NCI-H2107 (cell line): ENCODE measurements around the gene IGSF23.
"Not testable (repeated sequence)": the region's sequence is repeated elsewhere in the genome, so short reads cannot be mapped to it uniquely, and the experiment has no call there.

Experiments
- DNase-seq: peaks from one replicate; lab custom pipeline; 2025; lab: John Stamatoyannopoulos, UW

The IGSF23 gene

GRCh38 chr19:44666852-44667556, 53.6 kb downstream of the IGSF23 start:
- no peak for DNase-seq

DNA sequence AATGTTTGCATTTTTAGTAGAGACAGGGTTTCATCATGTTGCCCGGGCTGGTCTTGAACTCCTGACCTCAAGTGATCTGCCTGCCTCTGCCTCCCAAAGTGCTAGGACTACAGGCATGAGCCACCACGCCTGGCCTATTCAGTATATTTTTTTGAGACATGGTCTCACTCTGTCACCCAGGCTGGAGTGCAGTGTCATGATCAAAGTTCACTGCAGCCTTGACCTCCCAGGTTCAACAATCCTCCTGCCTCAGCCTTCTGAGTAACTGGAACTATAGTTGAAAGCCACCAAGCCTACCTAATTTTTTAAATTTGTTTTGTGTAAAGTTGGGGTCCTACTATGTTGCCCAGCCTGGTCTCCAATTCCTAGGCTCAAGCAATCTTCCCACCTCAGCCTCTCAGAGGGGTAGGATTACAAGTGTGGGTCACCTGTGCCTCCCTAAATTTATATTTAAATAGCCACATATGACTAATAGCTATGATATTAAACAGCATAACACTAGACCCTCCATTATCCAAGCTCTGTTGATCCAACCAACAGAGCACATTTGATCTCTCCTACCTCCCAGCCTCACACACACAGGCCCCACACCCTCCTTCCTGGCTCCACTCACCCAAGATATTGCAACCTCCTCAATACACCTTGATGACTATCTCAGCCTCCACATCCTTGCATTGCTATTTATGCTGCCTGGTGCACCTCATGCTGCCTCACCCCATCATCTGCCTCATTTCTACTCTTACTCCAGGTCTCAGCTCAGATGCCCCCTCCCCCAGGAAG, 55.8 kb downstream of the IGSF23 start:
- no peak for DNase-seq

DNA sequence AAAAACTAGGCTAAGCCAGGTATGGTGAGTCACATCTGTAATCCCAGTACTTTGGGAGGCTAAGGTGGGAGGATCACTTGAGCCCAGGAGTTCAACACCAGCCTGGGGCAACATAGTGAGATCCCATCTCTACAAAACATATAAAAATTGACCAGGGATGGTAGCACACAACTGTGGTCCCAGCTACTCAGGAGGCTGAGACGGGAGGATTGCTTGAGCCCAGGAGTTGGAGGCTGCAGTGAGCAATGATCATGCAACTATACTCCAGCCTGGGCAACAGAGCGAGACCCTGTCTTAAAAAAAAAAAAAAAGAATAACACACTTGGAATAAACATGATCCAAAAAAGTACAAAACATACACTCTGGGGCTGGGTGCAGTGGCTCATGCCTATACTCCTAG, 56.7 kb downstream of the IGSF23 start:
- not testable (repeated sequence) for DNase-seq

DNA sequence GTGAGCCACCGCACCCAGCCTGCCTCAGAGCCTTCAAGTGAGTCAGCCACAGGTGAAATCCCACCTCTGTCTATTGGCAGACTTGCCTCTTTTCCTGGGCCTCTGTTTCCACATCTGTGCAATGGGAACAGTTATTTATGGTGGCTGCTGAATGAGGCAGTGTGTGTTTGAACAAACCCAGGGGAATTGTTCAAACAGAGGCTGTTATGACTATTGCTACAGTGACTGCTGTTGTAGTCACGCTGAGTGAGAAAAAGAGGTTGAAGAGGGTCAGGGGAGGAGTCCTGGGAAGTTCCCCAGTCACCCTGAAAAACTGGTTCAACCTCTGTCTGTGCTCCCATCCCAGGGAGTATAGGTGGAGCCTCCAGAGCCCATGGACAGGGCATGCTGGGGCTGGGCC, 58.0 kb downstream of the IGSF23 start, which contains the start of gene CEACAM19:
Gene CEACAM19, plus strand, starts transcription at position 83 of the 400 bp plus-strand sequence. CDS start 450 bp downstream, outside the sequence.
- no peak for DNase-seq

GRCh38 chr19:44672226-44672625, 58.9 kb downstream of the IGSF23 start:
- no peak for DNase-seq

GRCh38 chr19:44673510-44673909, 60.1 kb downstream of the IGSF23 start:
- DNase-seq = no peak

- no peak for DNase-seq
Observed at GRCh38 chr19:44675521-44675920, 62.2 kb downstream of the IGSF23 start.

DNA sequence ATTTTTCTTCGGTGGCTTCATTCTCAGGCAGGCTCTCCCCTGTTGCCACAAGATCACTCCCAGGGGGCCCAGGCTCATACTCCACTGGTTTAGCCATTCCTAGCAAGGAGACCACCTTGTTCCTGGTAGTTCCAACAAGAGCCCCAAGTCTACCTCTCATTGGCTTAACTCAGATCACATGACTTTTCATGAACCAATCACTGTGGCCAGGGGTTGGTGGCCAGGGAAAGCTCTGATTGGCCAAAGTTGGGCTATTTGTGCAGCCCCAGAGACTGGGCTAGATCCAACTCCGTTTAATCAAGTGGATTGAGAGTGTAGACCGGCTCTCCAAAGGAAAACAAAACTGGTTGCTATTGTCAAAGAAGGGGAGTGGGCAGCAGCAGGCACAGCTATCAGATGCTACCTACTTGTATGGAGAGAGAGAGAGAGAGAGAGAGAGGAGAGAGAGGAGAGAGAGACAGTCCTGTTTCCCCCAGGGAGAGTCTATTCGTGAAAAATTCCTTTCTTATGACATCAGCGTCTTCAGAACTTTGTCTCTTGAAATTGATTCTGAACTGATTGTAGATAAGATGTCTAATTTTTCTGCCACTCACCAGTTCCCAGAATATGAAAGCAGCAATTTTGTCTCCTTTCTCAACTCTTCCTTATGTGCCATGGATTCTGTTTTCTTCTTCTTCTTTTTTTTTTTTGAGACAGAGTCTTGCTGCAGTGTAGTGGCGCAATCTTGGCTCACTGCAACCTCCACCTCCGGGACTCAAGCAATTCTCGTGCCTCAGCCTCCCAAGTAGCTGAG, 63.9 kb downstream of the IGSF23 start:
- DNase-seq = no peak

- no peak for DNase-seq
Observed at GRCh38 chr19:44680536-44680935, 67.2 kb downstream of the IGSF23 start.

DNA sequence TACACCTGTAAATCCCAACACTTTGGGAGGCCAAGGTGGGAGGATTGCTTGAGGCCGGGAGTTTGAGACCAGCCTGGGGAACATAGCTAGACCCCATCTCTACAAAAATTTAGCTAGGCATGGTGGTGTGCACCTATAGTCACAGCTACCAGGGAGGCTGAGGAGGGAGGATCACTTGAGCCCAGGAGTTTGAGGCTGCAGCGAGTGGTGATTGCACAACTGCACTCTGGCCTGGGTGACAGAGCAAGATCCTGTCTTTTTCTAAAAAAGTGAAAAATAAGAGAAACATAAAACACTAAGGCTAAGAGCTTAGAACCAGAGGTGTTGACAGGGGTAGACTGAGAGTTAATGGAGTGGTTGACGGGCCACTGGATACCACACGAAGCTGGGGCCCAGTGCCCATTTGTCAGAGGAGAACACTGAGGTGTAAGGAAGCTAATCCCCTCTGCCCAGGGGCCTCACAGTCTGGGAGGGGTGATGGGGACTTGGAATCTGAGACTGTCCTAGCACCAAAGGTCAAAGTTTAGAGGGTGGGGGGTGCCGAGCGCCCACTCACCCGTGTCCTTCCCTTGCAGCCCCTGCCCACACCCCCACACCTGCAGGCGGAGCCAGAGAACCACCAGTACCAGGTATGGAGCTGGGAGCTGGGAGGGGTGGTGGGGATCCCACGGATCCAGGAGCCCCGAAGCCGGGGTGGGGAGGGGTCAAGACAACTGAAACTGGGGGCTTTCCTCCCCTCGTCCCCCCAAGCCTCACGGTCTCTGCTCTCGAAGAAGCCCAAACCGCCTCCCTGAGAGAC, 68.8 kb downstream of the IGSF23 start:
- DNase-seq = no peak

- DNase-seq = no peak
Observed at GRCh38 chr19:44682807-44683206, 69.4 kb downstream of the IGSF23 start.

DNA sequence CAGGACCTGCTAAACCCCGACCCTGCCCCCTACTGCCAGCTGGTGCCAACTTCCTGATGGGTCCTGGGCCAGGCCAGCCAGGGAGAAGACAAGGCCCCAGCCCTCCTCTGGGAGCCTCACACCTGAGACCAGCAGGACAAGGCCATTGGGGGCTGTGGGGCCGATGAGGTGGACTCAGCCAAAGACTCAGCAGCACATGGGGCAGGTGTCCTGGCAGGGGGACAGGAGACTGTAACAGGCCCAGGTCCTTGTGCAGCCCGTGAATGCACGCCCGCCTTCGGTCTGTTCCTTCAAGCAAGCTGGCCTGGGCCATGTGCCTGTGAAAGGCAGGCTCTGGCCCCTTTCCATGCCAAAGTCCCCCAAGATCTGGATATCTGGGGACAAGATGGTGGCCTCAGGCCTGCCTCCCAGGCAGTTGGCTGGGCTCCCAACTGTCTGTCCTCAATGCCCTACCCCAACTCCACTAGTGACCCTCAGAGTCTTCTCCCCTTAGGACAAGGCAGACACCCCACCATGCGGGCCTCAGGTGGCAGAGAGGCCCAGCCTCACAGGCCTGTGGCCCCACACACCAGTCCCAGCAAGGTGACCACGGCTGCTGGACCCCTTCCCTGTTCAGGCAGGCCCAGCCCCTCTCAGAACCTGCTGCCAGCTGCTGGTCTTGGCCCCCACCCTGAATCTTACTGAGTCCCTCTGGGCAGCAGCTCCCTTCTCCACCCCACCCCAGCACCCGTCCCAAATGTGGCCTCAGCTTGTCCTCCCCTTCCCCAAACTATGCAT, 70.3 kb downstream of the IGSF23 start:
- no peak for DNase-seq

DNA sequence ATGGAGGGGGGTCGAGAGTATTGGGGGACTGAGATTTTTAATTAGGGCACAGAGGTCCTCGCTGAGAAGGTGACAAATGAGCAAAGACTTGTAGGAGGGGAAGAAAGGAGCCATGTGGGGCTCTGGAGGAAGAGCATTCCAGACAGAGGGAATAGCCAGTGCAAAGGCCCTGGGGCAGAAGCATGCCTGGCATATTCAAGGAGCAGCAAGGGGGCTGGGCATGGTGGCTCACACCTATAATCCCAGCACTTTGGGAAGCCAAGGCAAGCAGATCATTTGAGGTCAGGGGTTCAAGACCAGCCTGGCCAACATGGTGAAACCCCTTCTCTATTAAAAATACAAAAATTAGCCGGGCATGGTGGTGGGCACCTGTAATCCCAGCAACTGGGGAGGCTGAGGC, 71.0 kb downstream of the IGSF23 start:
- DNase-seq = not testable (repeated sequence)

DNA sequence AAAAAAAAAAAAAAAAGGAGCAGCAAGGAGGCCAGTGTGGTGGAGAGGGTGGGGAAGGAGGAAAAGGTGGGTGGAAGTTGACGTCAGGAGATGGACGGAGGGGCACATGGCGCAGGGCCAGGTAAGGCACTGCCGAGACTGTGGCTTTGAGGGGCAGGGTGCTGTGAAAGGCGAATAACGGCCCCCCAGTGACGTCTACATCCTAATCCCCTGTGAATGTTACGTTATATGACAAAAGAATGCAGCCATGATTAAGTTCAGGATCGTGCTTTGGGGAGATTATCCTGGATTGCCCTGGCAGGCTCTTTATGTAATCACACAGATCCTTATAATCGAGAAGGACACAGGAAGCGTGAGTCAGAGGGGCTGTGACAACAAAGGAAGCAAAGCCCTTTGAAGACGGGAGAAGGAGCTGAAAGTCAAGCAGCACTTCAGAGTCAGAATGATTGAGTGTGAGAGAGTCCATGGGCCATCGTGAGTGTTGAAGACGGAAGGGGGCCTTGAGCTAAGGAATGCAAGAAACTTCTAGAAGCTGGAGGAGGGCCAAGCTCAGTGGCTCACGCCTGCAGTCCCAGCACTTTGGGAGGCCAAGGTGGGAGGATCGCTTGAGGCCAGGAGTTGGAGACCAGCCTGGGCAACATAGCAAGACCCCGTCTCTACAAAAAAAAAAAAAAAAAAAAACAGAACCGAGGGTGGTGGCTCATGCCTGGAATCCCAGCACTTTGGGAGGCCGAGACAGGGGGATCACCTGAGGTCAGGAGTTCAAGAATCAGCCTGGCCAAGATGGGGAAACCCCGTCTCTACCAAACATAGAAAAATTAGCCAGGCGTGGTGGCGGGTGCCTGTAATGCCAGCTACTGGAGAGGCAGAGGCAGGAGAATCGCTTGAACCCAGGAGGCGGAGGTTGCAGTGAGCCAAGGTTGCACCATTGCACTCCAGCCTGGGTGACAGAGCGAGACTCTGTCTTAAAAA, 71.8 kb downstream of the IGSF23 start:
- DNase-seq = no peak

DNA sequence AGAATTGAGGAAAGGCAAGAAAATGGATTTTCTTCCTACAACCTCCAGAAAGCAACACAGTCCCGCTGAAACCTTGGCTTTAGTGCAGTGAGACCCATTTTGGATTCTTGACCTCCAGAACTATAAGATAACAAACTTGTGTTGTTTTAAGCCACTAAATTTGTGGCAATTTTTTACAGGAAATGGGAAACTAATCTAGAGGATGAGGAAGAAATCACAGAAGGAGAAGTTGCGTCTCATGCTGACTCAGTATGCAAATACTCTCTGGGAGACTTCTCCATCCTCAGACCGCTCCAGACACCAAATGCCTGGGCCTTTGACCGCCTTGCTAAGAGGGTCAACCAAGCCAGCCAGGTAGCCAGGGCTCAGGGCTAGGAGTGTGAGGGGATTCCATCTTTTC, 72.5 kb downstream of the IGSF23 start:
- no peak for DNase-seq
